ENCODE measurements around the gene SPOCK3.

The SPOCK3 gene

GRCh38 chr4:167171928-167172327, 62.4 kb downstream of the SPOCK3 start:
- no peak for DNase-seq

- DNase-seq: no peak
These were observed 65.7 kb downstream of the SPOCK3 start for GRCh38 chr4:167168611-167169010.

- DNase-seq: no peak
These were observed 83.7 kb downstream of the SPOCK3 start for GRCh38 chr4:167150587-167150986.

- no peak for DNase-seq
These were observed 89.7 kb downstream of the SPOCK3 start for GRCh38 chr4:167144605-167145004.

- DNase-seq: no peak
These were observed 91.3 kb downstream of the SPOCK3 start for GRCh38 chr4:167143018-167143417.

- no peak for DNase-seq
These were observed 98.0 kb downstream of the SPOCK3 start for GRCh38 chr4:167136270-167136669.

- DNase-seq: no peak
These were observed 105.1 kb downstream of the SPOCK3 start for GRCh38 chr4:167129146-167129545.

- DNase-seq: no peak
These were observed 114.9 kb downstream of the SPOCK3 start for GRCh38 chr4:167119392-167119791.

GRCh38 chr4:167117273-167117672, 117.0 kb downstream of the SPOCK3 start:
- no peak for DNase-seq

- DNase-seq: no peak
These were observed 119.8 kb downstream of the SPOCK3 start for GRCh38 chr4:167114416-167114971.

- DNase-seq: no peak
These were observed 122.7 kb downstream of the SPOCK3 start for GRCh38 chr4:167111622-167112021.

GRCh38 chr4:167111092-167111491, 123.2 kb downstream of the SPOCK3 start:
- no peak for DNase-seq

- DNase-seq: no peak
These were observed 124.4 kb downstream of the SPOCK3 start for GRCh38 chr4:167109859-167110258.

- no peak for DNase-seq
These were observed 128.4 kb downstream of the SPOCK3 start for GRCh38 chr4:167105857-167106256.

GRCh38 chr4:167102475-167102874, 131.8 kb downstream of the SPOCK3 start:
- DNase-seq: no peak

GRCh38 chr4:167101035-167101434, 133.3 kb downstream of the SPOCK3 start:
- DNase-seq: no peak

GRCh38 chr4:167100120-167100519, 134.2 kb downstream of the SPOCK3 start:
- no peak for DNase-seq

- no peak for DNase-seq
These were observed 146.2 kb downstream of the SPOCK3 start for GRCh38 chr4:167088115-167088514.

- DNase-seq: no peak
These were observed 150.0 kb downstream of the SPOCK3 start for GRCh38 chr4:167084321-167084720.

GRCh38 chr4:167079762-167080161, 154.5 kb downstream of the SPOCK3 start:
- DNase-seq: no peak

GRCh38 chr4:167052631-167053091, 181.6 kb downstream of the SPOCK3 start:
- DNase-seq: no peak

GRCh38 chr4:167049257-167049656, 185.0 kb downstream of the SPOCK3 start:
- DNase-seq: no peak

- no peak for DNase-seq
These were observed 192.8 kb downstream of the SPOCK3 start for GRCh38 chr4:167041524-167041923.

- DNase-seq: no peak
These were observed 198.9 kb downstream of the SPOCK3 start for GRCh38 chr4:167035390-167035789.

- DNase-seq: no peak
These were observed 199.3 kb downstream of the SPOCK3 start for GRCh38 chr4:167034983-167035382.

GRCh38 chr4:167032871-167033270, 201.4 kb downstream of the SPOCK3 start:
- DNase-seq: no peak
